Measurements from ENCODE around the gene TRPV6. TPM values are rescaled to one million over a fixed set of nuclear protein-coding genes. Genes with fewer than 3 reads are reported as not detected.

TRPV6 gene
- total RNA-seq, 1 donor from 2014 or later: not detected

GRCh38 chr7:142876236-142876960, 9.1 kb downstream of the TRPV6 start:
- DNase-seq (ENCODE audit: low spot score): no peak
- Mint-ChIP-seq H3K4me1 (ENCODE audit: low read depth) (no peaks in the 10 kb centered on the region), H3K27ac (no peak overlapping the region), H3K4me3 (ENCODE audit: low read depth) (no peak overlapping the region), H3K9me3 (no peaks in the 10 kb centered on the region), H3K27me3 (ENCODE audit: low read depth) (peaks cover 12% of the 10 kb centered on the region), H3K36me3 (ENCODE audit: low read depth) (no peaks in the 10 kb centered on the region)
- intact Hi-C loops (cut with micrococcal nuclease): no loop called here

GRCh38 chr7:142875456-142875855, 10.1 kb downstream of the TRPV6 start:
- Mint-ChIP-seq H3K4me1 (ENCODE audit: low read depth) (no peaks in the 10 kb centered on the region), H3K27ac (no peak overlapping the region), H3K27me3 (ENCODE audit: low read depth) (peaks cover 10% of the 10 kb centered on the region)

GRCh38 chr7:142874837-142875236, 10.7 kb downstream of the TRPV6 start:
- intact Hi-C loops (cut with micrococcal nuclease): no loop called here
- Mint-ChIP-seq H3K9me3 (no peaks in the 10 kb centered on the region), H3K4me1 (ENCODE audit: low read depth) (no peaks in the 10 kb centered on the region)

More at GRCh38 chr7:142875456-142875855, 10.1 kb downstream of the TRPV6 start:
- H3K4me3 Mint-ChIP-seq (ENCODE audit: low read depth): no peak overlapping the region
- DNase-seq (ENCODE audit: low spot score): no peak
- H3K36me3 Mint-ChIP-seq (ENCODE audit: low read depth): no peaks in the 10 kb centered on the region
- H3K9me3 Mint-ChIP-seq: no peaks in the 10 kb centered on the region
- intact Hi-C loops (cut with micrococcal nuclease): no loop called here

GRCh38 chr7:142874409-142874808, 11.1 kb downstream of the TRPV6 start:
- intact Hi-C loops (cut with micrococcal nuclease): no loop called here
- H3K4me3 Mint-ChIP-seq (ENCODE audit: low read depth): no peak overlapping the region
- no peaks in the 10 kb centered on the region for H3K4me1 Mint-ChIP-seq (ENCODE audit: low read depth)
- H3K9me3 Mint-ChIP-seq: no peaks in the 10 kb centered on the region
- H3K27ac Mint-ChIP-seq: no peak overlapping the region
- H3K36me3 Mint-ChIP-seq (ENCODE audit: low read depth): no peaks in the 10 kb centered on the region
- H3K27me3 Mint-ChIP-seq (ENCODE audit: low read depth): peaks cover 3% of the 10 kb centered on the region
- no peak for DNase-seq (ENCODE audit: low spot score)

More at GRCh38 chr7:142874837-142875236, 10.7 kb downstream of the TRPV6 start:
- H3K27ac Mint-ChIP-seq: no peak overlapping the region
- peaks cover 7% of the 10 kb centered on the region for H3K27me3 Mint-ChIP-seq (ENCODE audit: low read depth)
- H3K4me3 Mint-ChIP-seq (ENCODE audit: low read depth): no peak overlapping the region
- DNase-seq (ENCODE audit: low spot score): no peak
- H3K36me3 Mint-ChIP-seq (ENCODE audit: low read depth): no peaks in the 10 kb centered on the region

GRCh38 chr7:142873871-142874270, 11.7 kb downstream of the TRPV6 start:
- H3K36me3 Mint-ChIP-seq (ENCODE audit: low read depth): no peaks in the 10 kb centered on the region
- H3K27me3 Mint-ChIP-seq (ENCODE audit: low read depth): no peaks in the 10 kb centered on the region
- H3K4me3 Mint-ChIP-seq (ENCODE audit: low read depth): no peak overlapping the region

GRCh38 chr7:142873281-142873784, 12.2 kb downstream of the TRPV6 start:
- no peak overlapping the region for H3K4me3 Mint-ChIP-seq (ENCODE audit: low read depth)
- no peaks in the 10 kb centered on the region for H3K4me1 Mint-ChIP-seq (ENCODE audit: low read depth)
- DNase-seq (ENCODE audit: low spot score): no peak
- intact Hi-C loops (cut with micrococcal nuclease): no loop called here
- no peaks in the 10 kb centered on the region for H3K9me3 Mint-ChIP-seq
- H3K27me3 Mint-ChIP-seq (ENCODE audit: low read depth): no peaks in the 10 kb centered on the region
- no peak overlapping the region for H3K27ac Mint-ChIP-seq
- H3K36me3 Mint-ChIP-seq (ENCODE audit: low read depth): no peaks in the 10 kb centered on the region

More at GRCh38 chr7:142873871-142874270, 11.7 kb downstream of the TRPV6 start:
- intact Hi-C loops (cut with micrococcal nuclease): no loop called here
- Mint-ChIP-seq H3K27ac (no peak overlapping the region), H3K9me3 (no peaks in the 10 kb centered on the region), H3K4me1 (ENCODE audit: low read depth) (no peaks in the 10 kb centered on the region)
- no peak for DNase-seq (ENCODE audit: low spot score)

GRCh38 chr7:142872106-142872675, 13.4 kb downstream of the TRPV6 start:
- no peaks in the 10 kb centered on the region for H3K9me3 Mint-ChIP-seq
- intact Hi-C loops (cut with micrococcal nuclease): no loop called here
- H3K27me3 Mint-ChIP-seq (ENCODE audit: low read depth): no peaks in the 10 kb centered on the region
- H3K4me3 Mint-ChIP-seq (ENCODE audit: low read depth): no peak overlapping the region
- no peaks in the 10 kb centered on the region for H3K4me1 Mint-ChIP-seq (ENCODE audit: low read depth)
- no peaks in the 10 kb centered on the region for H3K36me3 Mint-ChIP-seq (ENCODE audit: low read depth)
- DNase-seq (ENCODE audit: low spot score): no peak
- no peak overlapping the region for H3K27ac Mint-ChIP-seq

- intact Hi-C loops (cut with micrococcal nuclease): no loop called here
- no peak for DNase-seq (ENCODE audit: low spot score)
- Mint-ChIP-seq H3K4me3 (ENCODE audit: low read depth) (no peak overlapping the region), H3K27ac (no peak overlapping the region), H3K27me3 (ENCODE audit: low read depth) (no peaks in the 10 kb centered on the region), H3K9me3 (no peaks in the 10 kb centered on the region), H3K36me3 (ENCODE audit: low read depth) (no peaks in the 10 kb centered on the region), H3K4me1 (ENCODE audit: low read depth) (no peaks in the 10 kb centered on the region)
These were observed 14.1 kb downstream of the TRPV6 start for GRCh38 chr7:142871260-142872105.

GRCh38 chr7:142870566-142871259, 14.8 kb downstream of the TRPV6 start:
- Mint-ChIP-seq H3K27me3 (ENCODE audit: low read depth) (no peaks in the 10 kb centered on the region), H3K4me1 (ENCODE audit: low read depth) (no peaks in the 10 kb centered on the region), H3K36me3 (ENCODE audit: low read depth) (no peaks in the 10 kb centered on the region), H3K4me3 (ENCODE audit: low read depth) (no peak overlapping the region), H3K27ac (no peak overlapping the region), H3K9me3 (no peaks in the 10 kb centered on the region)
- intact Hi-C loops (cut with micrococcal nuclease): no loop called here
- no peak for DNase-seq (ENCODE audit: low spot score)

GRCh38 chr7:142870147-142870559, 15.4 kb downstream of the TRPV6 start:
- no peak for DNase-seq (ENCODE audit: low spot score)
- intact Hi-C loops (cut with micrococcal nuclease): no loop called here
- no peaks in the 10 kb centered on the region for H3K27me3 Mint-ChIP-seq (ENCODE audit: low read depth)
- H3K27ac Mint-ChIP-seq: no peak overlapping the region
- no peaks in the 10 kb centered on the region for H3K9me3 Mint-ChIP-seq
- H3K4me1 Mint-ChIP-seq (ENCODE audit: low read depth): no peaks in the 10 kb centered on the region
- H3K36me3 Mint-ChIP-seq (ENCODE audit: low read depth): no peaks in the 10 kb centered on the region
- no peak overlapping the region for H3K4me3 Mint-ChIP-seq (ENCODE audit: low read depth)

- Mint-ChIP-seq H3K9me3 (no peaks in the 10 kb centered on the region), H3K27ac (no peak overlapping the region), H3K4me1 (ENCODE audit: low read depth) (no peaks in the 10 kb centered on the region), H3K4me3 (ENCODE audit: low read depth) (no peak overlapping the region), H3K27me3 (ENCODE audit: low read depth) (no peaks in the 10 kb centered on the region), H3K36me3 (ENCODE audit: low read depth) (no peaks in the 10 kb centered on the region)
- intact Hi-C loops (cut with micrococcal nuclease): no loop called here
- DNase-seq (ENCODE audit: low spot score): no peak
These were observed 16.1 kb downstream of the TRPV6 start for GRCh38 chr7:142869434-142869833.

- DNase-seq (ENCODE audit: low spot score): no peak
- H3K27me3 Mint-ChIP-seq (ENCODE audit: low read depth): no peaks in the 10 kb centered on the region
- no peaks in the 10 kb centered on the region for H3K9me3 Mint-ChIP-seq
- no peaks in the 10 kb centered on the region for H3K36me3 Mint-ChIP-seq (ENCODE audit: low read depth)
- intact Hi-C loops (cut with micrococcal nuclease): no loop called here
- H3K4me1 Mint-ChIP-seq (ENCODE audit: low read depth): no peaks in the 10 kb centered on the region
- no peak overlapping the region for H3K27ac Mint-ChIP-seq
- H3K4me3 Mint-ChIP-seq (ENCODE audit: low read depth): no peak overlapping the region
These were observed 16.5 kb downstream of the TRPV6 start for GRCh38 chr7:142868986-142869415.
